GM21447 (cell line): ENCODE data around the gene RNF125.

Source experiments
- ATAC-seq: cut with Tn5 transposase; IDR thresholded peaks from one replicate; pipeline ENCODE4 v1.9.1; 2021; ENCODE audit not compliant: unreplicated experiment

The RNF125 gene

GRCh38 chr18:32021756-32022564, 3.3 kb downstream of the RNF125 start:
- ATAC-seq: no peak

GRCh38 chr18:32025744-32026143, 7.1 kb downstream of the RNF125 start:
- no peak for ATAC-seq

- ATAC-seq: no peak
Observed at GRCh38 chr18:32026491-32027086, 8.0 kb downstream of the RNF125 start.

GRCh38 chr18:32029558-32029957, 10.9 kb downstream of the RNF125 start:
- ATAC-seq: no peak

- ATAC-seq: no peak
Observed at GRCh38 chr18:32032609-32033008, 14.0 kb downstream of the RNF125 start.

GRCh38 chr18:32036506-32037180, 18.0 kb downstream of the RNF125 start:
- no peak for ATAC-seq

GRCh38 chr18:32037616-32038015, 19.0 kb downstream of the RNF125 start:
- ATAC-seq: no peak

GRCh38 chr18:32040936-32041335, 22.3 kb downstream of the RNF125 start:
- ATAC-seq: peak; percentile 72

- ATAC-seq: no peak
Observed at GRCh38 chr18:32042337-32042736, 23.7 kb downstream of the RNF125 start.

- peak; percentile 76 for ATAC-seq
Observed at GRCh38 chr18:32048507-32049091, 30.0 kb downstream of the RNF125 start.

GRCh38 chr18:32049393-32050171, 31.0 kb downstream of the RNF125 start:
- peak; percentile 49 for ATAC-seq

- ATAC-seq: no peak
Observed at GRCh38 chr18:32056613-32057358, 38.2 kb downstream of the RNF125 start.

GRCh38 chr18:32057624-32058165, 39.1 kb downstream of the RNF125 start:
- ATAC-seq: no peak

GRCh38 chr18:32060026-32060425, 41.4 kb downstream of the RNF125 start:
- ATAC-seq: no peak

GRCh38 chr18:32067375-32068167, 48.9 kb downstream of the RNF125 start:
- ATAC-seq: no peak

GRCh38 chr18:32072321-32072720, 53.7 kb downstream of the RNF125 start:
- no peak for ATAC-seq

GRCh38 chr18:32074206-32074605, 55.6 kb downstream of the RNF125 start:
- no peak for ATAC-seq

GRCh38 chr18:32078845-32079244, 60.2 kb downstream of the RNF125 start:
- ATAC-seq: no peak

GRCh38 chr18:32081881-32082280, 63.3 kb downstream of the RNF125 start:
- ATAC-seq: no peak
